Measurements from ENCODE around the gene TMEM215. TPM values are rescaled to one million over a fixed set of nuclear protein-coding genes. Genes with fewer than 3 reads are reported as not detected.

The TMEM215 gene
- total and polyA plus RNA-seq, 2 donors (not counting 3 experiments of a cell fraction or from before 2014, with no cell fraction given) = not detected

- CTCF ChIA-PET = no interaction called here
- intact Hi-C loops (cut with micrococcal nuclease) (no loop called here), dilution Hi-C loops (cut with MboI; ENCODE audit: extremely low pct_ligation_motif_present, low sequenced_read_pairs) (no loop called here)
- Histone ChIP-seq H3K4me3 (replicated peaks in 1 of 3; ENCODE audit: insufficient read depth in 1 of 3, low read depth in 1 of 3, low read length in 3 of 3) (no peak overlapping the region), H3K9ac (replicated peaks; ENCODE audit: extremely low read depth, insufficient read depth, low read length) (no peak overlapping the region), H3K9me3 (replicated peaks; ENCODE audit: control insufficient read depth, insufficient read depth, low read length) (no peaks in the 10 kb centered on the region), H3K9me1 (replicated peaks; ENCODE audit: control insufficient read depth, extremely low read depth, insufficient read depth, low read length) (no peaks in the 10 kb centered on the region), H3K27ac (ENCODE audit: insufficient read depth, low read depth, low read length) (no peak overlapping the region), H2AFZ (ENCODE audit: low read depth, low read length) (no peak overlapping the region), H3K79me2 (ENCODE audit: control insufficient read depth, insufficient read depth, low read length) (no peaks in the 10 kb centered on the region), H3K4me1 (ENCODE audit: control insufficient read depth, extremely low read depth, insufficient read depth, low read length) (no peaks in the 10 kb centered on the region), H4K20me1 (replicated peaks; ENCODE audit: control insufficient read depth, extremely low read depth, insufficient read depth, low read length) (no peaks in the 10 kb centered on the region), H3K27me3 (ENCODE audit: control insufficient read depth in 2 of 2, insufficient read depth in 2 of 2, low read length in 2 of 2) (peaks cover 0 to 3% of the 10 kb centered on the region in 2 experiments), H3K4me2 (ENCODE audit: insufficient read depth, low read length) (no peak overlapping the region), H3K36me3 (ENCODE audit: control insufficient read depth in 2 of 2, extremely low read depth in 1 of 2, insufficient read depth in 2 of 2, low read length in 2 of 2) (no peaks in the 10 kb centered on the region)
- no TSS peak for BruUV-seq (replicated peaks)
- DNase-seq (ENCODE audit: low read depth, low spot score) = no peak
- FAIRE-seq = no peak
- POLR2A ChIA-PET = no interaction called here
- TF ChIP-seq FOS (IDR thresholded peaks at IDR 0.05; ENCODE audit: borderline replicate concordance, insufficient read depth, low read length) = no peak
- no peak for TF ChIP-seq CTCF (IDR thresholded peaks at IDR 0.05; ENCODE audit: extremely low read depth in 1 of 2, insufficient read depth in 1 of 2, low read depth in 1 of 2, low read length in 2 of 2)
- TF ChIP-seq EZH2 (IDR thresholded peaks at IDR 0.05; ENCODE audit: borderline replicate concordance, low read depth, low read length, severe bottlenecking) = no peak
- no peak for TF ChIP-seq POLR2AphosphoS5 (IDR thresholded peaks at IDR 0.05; ENCODE audit: insufficient read depth, low read depth, low read length)
- TF ChIP-seq MAX (IDR thresholded peaks at IDR 0.05; ENCODE audit: insufficient read depth, insufficient read length) = no peak
- no peak for TF ChIP-seq MYC (IDR thresholded peaks at IDR 0.05; ENCODE audit: low read depth, low read length)
- no peak for TF ChIP-seq GATA2 (IDR thresholded peaks at IDR 0.05; ENCODE audit: insufficient read depth, insufficient read length, low read depth, low read length)
- TF ChIP-seq JUN (IDR thresholded peaks at IDR 0.05; ENCODE audit: borderline replicate concordance, insufficient read depth, insufficient read length, low read depth) = no peak
- TF ChIP-seq POLR2A (IDR thresholded peaks at IDR 0.05; ENCODE audit: low read depth, low read length) = no peak
Observed at GRCh38 chr9:32811246-32811645, 27.9 kb downstream of the TMEM215 start.

Data from endothelial cell of umbilical vein (primary cell).